ENCODE data around the gene MAP4.

DNA sequence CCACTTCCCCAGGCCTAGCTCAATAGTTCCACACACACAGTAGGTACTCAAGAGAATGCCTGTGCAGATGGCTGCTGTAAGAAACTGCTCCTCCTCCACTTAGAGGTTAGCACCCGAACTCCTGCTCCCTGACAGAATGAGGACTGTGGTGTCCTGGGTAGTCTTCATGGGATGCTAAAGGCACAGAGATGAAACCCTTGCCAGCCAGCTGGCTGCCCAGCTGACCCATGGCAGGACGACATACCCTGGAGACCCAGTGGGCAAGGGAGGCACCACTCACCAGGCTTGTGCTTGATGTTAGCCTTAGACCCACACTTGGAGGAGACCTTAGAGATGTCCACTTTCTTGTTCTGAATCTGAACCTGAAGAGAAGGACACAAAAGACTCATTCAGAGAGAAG lies 159.1 kb downstream of the MAP4 start:
- TF ChIP-seq, protein P1, sequence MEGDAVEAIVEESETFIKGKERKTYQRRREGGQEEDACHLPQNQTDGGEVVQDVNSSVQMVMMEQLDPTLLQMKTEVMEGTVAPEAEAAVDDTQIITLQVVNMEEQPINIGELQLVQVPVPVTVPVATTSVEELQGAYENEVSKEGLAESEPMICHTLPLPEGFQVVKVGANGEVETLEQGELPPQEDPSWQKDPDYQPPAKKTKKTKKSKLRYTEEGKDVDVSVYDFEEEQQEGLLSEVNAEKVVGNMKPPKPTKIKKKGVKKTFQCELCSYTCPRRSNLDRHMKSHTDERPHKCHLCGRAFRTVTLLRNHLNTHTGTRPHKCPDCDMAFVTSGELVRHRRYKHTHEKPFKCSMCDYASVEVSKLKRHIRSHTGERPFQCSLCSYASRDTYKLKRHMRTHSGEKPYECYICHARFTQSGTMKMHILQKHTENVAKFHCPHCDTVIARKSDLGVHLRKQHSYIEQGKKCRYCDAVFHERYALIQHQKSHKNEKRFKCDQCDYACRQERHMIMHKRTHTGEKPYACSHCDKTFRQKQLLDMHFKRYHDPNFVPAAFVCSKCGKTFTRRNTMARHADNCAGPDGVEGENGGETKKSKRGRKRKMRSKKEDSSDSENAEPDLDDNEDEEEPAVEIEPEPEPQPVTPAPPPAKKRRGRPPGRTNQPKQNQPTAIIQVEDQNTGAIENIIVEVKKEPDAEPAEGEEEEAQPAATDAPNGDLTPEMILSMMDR (IDR thresholded peaks at IDR 0.05): no peak
- TF ChIP-seq POLR2A (IDR thresholded peaks at IDR 0.05; ENCODE audit: low read depth): no peak
- no peak for TF ChIP-seq POLR2AphosphoS5 (IDR thresholded peaks at IDR 0.05)
- no peak for TF ChIP-seq EP300 (IDR thresholded peaks at IDR 0.05)

All from esophagus muscularis mucosa (tissue), 4 donors.